H1 (cell line): ENCODE measurements around the gene TEX2. TPM values are rescaled to one million over a fixed set of nuclear protein-coding genes. Genes with fewer than 3 reads are reported as not detected.

Source experiments
- CTCF ChIA-PET: fragments of 300-600 bp; sonication (Branson Sonifier 250); formaldehyde crosslinking; loops from one replicate; lab custom pipeline; 2021; ENCODE audit not compliant: partially characterized antibody; lab: Charles Lee
- POLR2A ChIA-PET: fragments of 300-600 bp; sonication (Branson Sonifier 250); formaldehyde crosslinking; loops from one replicate; lab custom pipeline; 2021; ENCODE audit warnings: inconsistent platforms; ENCODE audit not compliant: partially characterized antibody; lab: Charles Lee
- DNase-seq, 2 experiments: peaks; one replicate each; pipeline versions ENCODE4 v3.0.0 to v3.0.0-alpha.2; 2010 to 2022; ENCODE audit warnings: low spot score in 2 of 2, low read depth in 1 of 2, mixed read lengths in 1 of 2
- FAIRE-seq: peaks from 2 replicates; lab custom pipeline; 2011; peaks lifted over from hg19 to GRCh38; lab: Jason Lieb, UNC
- H2AFZ ChIP-seq: 2 replicates; pipeline ENCODE4 v1.8.1; 2012; ENCODE audit warnings: low read length, inconsistent platforms
- H2AK5ac ChIP-seq: 2 replicates; pipeline ENCODE4 v1.6.1; 2013; ENCODE audit warnings: low read depth, low read length
- H2BK120ac ChIP-seq: replicated peaks from 2 replicates; pipeline ENCODE3; 2013; ENCODE audit warnings: low read depth, low read length, inconsistent platforms
- H2BK12ac ChIP-seq: 2 replicates; pipeline ENCODE4 v1.6.1; 2013; ENCODE audit warnings: low read depth, low read length
- H2BK15ac ChIP-seq: 2 replicates; pipeline ENCODE4 v1.6.1; 2013; ENCODE audit warnings: low read length
- H2BK20ac ChIP-seq: 2 replicates; pipeline ENCODE4 v1.6.1; 2013; ENCODE audit warnings: low read length
- H2BK5ac ChIP-seq: 2 replicates; pipeline ENCODE4 v1.6.1; 2013; ENCODE audit warnings: low read depth, low read length
- H3K14ac ChIP-seq: 2 replicates; pipeline ENCODE4 v1.6.1; 2013; ENCODE audit warnings: inconsistent platforms; ENCODE audit not compliant: insufficient read length
- H3K18ac ChIP-seq: 2 replicates; pipeline ENCODE4 v1.6.1; 2013; ENCODE audit warnings: low read length; ENCODE audit errors: extremely low read depth
- H3K23ac ChIP-seq: 2 replicates; pipeline ENCODE4 v1.6.1; 2013; ENCODE audit warnings: inconsistent platforms; ENCODE audit not compliant: insufficient read length
- H3K23me2 ChIP-seq: 2 replicates; pipeline ENCODE4 v1.6.1; 2013; ENCODE audit warnings: low read depth, low read length
- H3K27ac ChIP-seq: 2 replicates; pipeline ENCODE4 v1.6.1; 2011; ENCODE audit warnings: low read depth, low read length, inconsistent platforms
- H3K27me3 ChIP-seq, 4 experiments: replicated peaks in 1 of 4; 1 replicate in 1 of 4; 2 replicates in 3 of 4; pipeline versions ENCODE4 v1.6.1 to v1.8.1; 2011 to 2013; ENCODE audit warnings: low read length in 3 of 4, mild to moderate bottlenecking in 3 of 4, inconsistent platforms in 2 of 4, mixed read lengths in 2 of 4, moderate library complexity in 1 of 4; ENCODE audit not compliant: control insufficient read depth in 3 of 4, insufficient read depth in 3 of 4; ENCODE audit errors: extremely low read depth in 1 of 4
- H3K36me3 ChIP-seq, 4 experiments: 2 replicates each; pipeline versions ENCODE4 v1.6.1 to v1.8.1; 2011 to 2013; ENCODE audit warnings: mild to moderate bottlenecking in 4 of 4, low read length in 3 of 4, moderate library complexity in 2 of 4, control low read depth in 1 of 4, inconsistent platforms in 1 of 4; ENCODE audit not compliant: insufficient read depth in 4 of 4, control insufficient read depth in 2 of 4
- H3K4ac ChIP-seq: replicated peaks from 2 replicates; pipeline ENCODE3; 2013; ENCODE audit warnings: low read length, low read depth, mixed read lengths, inconsistent platforms; ENCODE audit not compliant: insufficient read length
- H3K4me1 ChIP-seq, 4 experiments: replicated peaks in 1 of 4; 1 replicate in 1 of 4; 2 replicates in 3 of 4; pipeline versions ENCODE4 v1.6.1 to v1.8.1; 2011 to 2013; ENCODE audit warnings: low read length in 3 of 4, inconsistent platforms in 2 of 4, mixed read lengths in 1 of 4; ENCODE audit not compliant: insufficient read depth in 4 of 4, control insufficient read depth in 3 of 4
- H3K4me2 ChIP-seq, 2 experiments: 2 replicates each; pipeline versions ENCODE4 v1.6.1 to v1.8.1; 2011 to 2013; ENCODE audit warnings: low read depth in 2 of 2, low read length in 2 of 2, control low read depth in 1 of 2, inconsistent platforms in 1 of 2, mild to moderate bottlenecking in 1 of 2; ENCODE audit not compliant: insufficient read depth in 1 of 2
- H3K4me3 ChIP-seq, 4 experiments: fragments of 200-600, 300-600 bp in 1 of 4; sonication (generic), shearing (Covaris generic), sonication (Bioruptor Twin) in 1 of 4; 2 replicates each; pipeline versions ENCODE4 v1.5.1 to v1.8.1; 2011 to 2016; ENCODE audit warnings: low read length in 4 of 4, low read depth in 3 of 4, control low read depth in 2 of 4, inconsistent platforms in 2 of 4, mild to moderate bottlenecking in 2 of 4, mixed read lengths in 1 of 4, moderate library complexity in 1 of 4; ENCODE audit not compliant: insufficient read depth in 2 of 4; ENCODE audit errors: extremely low read depth in 1 of 4
- H3K56ac ChIP-seq: replicated peaks from 2 replicates; pipeline ENCODE3; 2013; ENCODE audit warnings: low read depth, mild to moderate bottlenecking, mixed read lengths, low read length, inconsistent platforms; ENCODE audit not compliant: insufficient read length
- H3K79me1 ChIP-seq: 2 replicates; pipeline ENCODE4 v1.6.1; 2013; ENCODE audit warnings: low read depth, low read length, control low read depth
- H3K79me2 ChIP-seq, 2 experiments: 2 replicates each; pipeline versions ENCODE4 v1.6.1 to v1.8.1; 2012 to 2013; ENCODE audit warnings: low read length in 2 of 2, mild to moderate bottlenecking in 2 of 2, inconsistent platforms in 1 of 2; ENCODE audit not compliant: insufficient read depth in 2 of 2, control insufficient read depth in 1 of 2
- H3K9ac ChIP-seq, 4 experiments: replicated peaks in 1 of 4; 1 replicate in 1 of 4; 2 replicates in 3 of 4; pipeline versions ENCODE4 v1.6.1 to v1.8.1; 2011 to 2013; ENCODE audit warnings: low read depth in 3 of 4, low read length in 3 of 4, control low read depth in 2 of 4, mild to moderate bottlenecking in 2 of 4, moderate library complexity in 2 of 4, inconsistent platforms in 1 of 4; ENCODE audit errors: extremely low read depth in 1 of 4
- H3K9me3 ChIP-seq, 2 experiments: 2 replicates each; pipeline versions ENCODE4 v1.6.1 to v1.8.1; 2012 to 2013; ENCODE audit warnings: mild to moderate bottlenecking in 2 of 2, moderate library complexity in 2 of 2, control low read depth in 1 of 2, inconsistent platforms in 1 of 2, low read depth in 1 of 2, low read length in 1 of 2, mixed read lengths in 1 of 2; ENCODE audit not compliant: insufficient read depth in 2 of 2
- H4K20me1 ChIP-seq, 2 experiments: replicated peaks in 1 of 2; 2 replicates each; pipeline versions ENCODE3 to v1.8.1; 2011 to 2013; ENCODE audit warnings: inconsistent platforms in 2 of 2, low read length in 2 of 2, mild to moderate bottlenecking in 1 of 2; ENCODE audit not compliant: insufficient read depth in 2 of 2, control insufficient read depth in 1 of 2
- H4K5ac ChIP-seq: 2 replicates; pipeline ENCODE4 v1.6.1; 2013; ENCODE audit warnings: low read length, low read depth, mixed read lengths, inconsistent platforms; ENCODE audit not compliant: insufficient read length
- H4K8ac ChIP-seq: 2 replicates; pipeline ENCODE4 v1.8.0; 2013; ENCODE audit warnings: mild to moderate bottlenecking, moderate library complexity, low read length, inconsistent platforms; ENCODE audit not compliant: insufficient read depth; ENCODE audit errors: extremely low read depth
- H4K91ac ChIP-seq: replicated peaks from 2 replicates; pipeline ENCODE3; 2013; ENCODE audit warnings: low read length, mixed read lengths, inconsistent platforms; ENCODE audit not compliant: insufficient read length
- HDAC6 ChIP-seq: IDR thresholded peaks from one replicate; pipeline ENCODE4 v1.7.1; 2012; ENCODE audit warnings: low read depth, mild to moderate bottlenecking, inconsistent platforms, low read length, moderate library complexity
- TEAD4 ChIP-seq: IDR thresholded peaks from 2 replicates; pipeline ENCODE4 v1.6.1; 2012; ENCODE audit warnings: low read depth, low read length, inconsistent platforms, mixed read lengths
- WGBS, 2 experiments: shearing (Covaris generic) in 1 of 2; methylation state at CpG; one replicate each; pipeline versions ENCODE4 v1.1.6 to v1.1.7; 2013 to 2015; ENCODE audit warnings: low lambda C conversion rate in 2 of 2, mixed read lengths in 2 of 2, inconsistent platforms in 1 of 2, low coverage in 1 of 2, missing lambda C conversion rate in 1 of 2; ENCODE audit not compliant: insufficient replicate concordance in 2 of 2, insufficient coverage in 1 of 2, insufficient read length in 1 of 2; ENCODE audit errors: extremely low coverage in 1 of 2, missing lambda C conversion rate in 1 of 2; 5-methylcytosine and 5-hydroxymethylcytosine counted together
- polyA plus RNA-seq, 7 experiments: library from polyadenylated mRNA; depleted of rRNA in 3 of 7; stranded (reverse) in 5 of 7; unstranded in 2 of 7; fragments of >200 nt in 5 of 7; fragments of 200-250 nt in 2 of 7; gene quantifications; 1 replicate in 5 of 7; 2 replicates in 1 of 7; 4 replicates in 1 of 7; pipeline versions ENCODE4 v1.2.1 to v1.2.3, GENCODE V29; 2011 to 2013; ENCODE audit warnings: missing spikeins in 2 of 7, mixed read lengths in 2 of 7
- total RNA-seq: library from RNA; stranded (reverse); fragmentation: NEBNext Ultra II Directional; extraction: Animal tissue kit (Norgen Biotek cat#: 25700); gene quantifications from 2 replicates; pipeline ENCODE4 v1.2.1, GENCODE V29; 2021

TEX2 gene
- total and polyA plus RNA-seq, 2 of the 8 experiments (the other 6 are each of a cell fraction or from before 2014, with no cell fraction given) = 6.1 to 15.6 TPM

DNA sequence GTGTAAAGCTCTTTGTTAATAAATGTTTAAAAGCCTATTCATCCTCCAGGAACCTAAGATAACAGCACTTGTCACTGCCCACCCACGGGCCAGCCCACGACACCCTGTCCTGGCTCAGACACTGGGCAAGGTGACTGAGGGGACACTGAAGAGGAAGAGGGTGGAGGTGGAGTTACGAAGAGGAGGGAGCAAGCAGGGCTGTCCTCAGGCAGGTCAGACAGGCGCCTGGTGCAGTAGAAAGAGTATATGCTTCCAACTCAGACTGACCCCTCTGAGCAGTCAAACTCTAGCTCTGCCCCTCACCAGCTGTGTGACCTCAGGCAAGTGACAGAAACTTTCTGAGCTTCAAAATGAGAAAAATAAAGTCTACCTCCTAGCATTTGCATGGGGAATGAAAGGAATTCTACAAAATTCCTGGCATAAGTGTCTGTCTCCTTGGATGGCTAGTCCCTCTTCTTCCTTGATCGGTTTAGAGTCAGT lies 22.8 kb downstream of the TEX2 start:
- no peak overlapping the region for H3K18ac ChIP-seq
- H3K4me2 ChIP-seq = no peak overlapping the region
- H2BK12ac ChIP-seq = no peak overlapping the region
- H2BK20ac ChIP-seq = no peak overlapping the region
- H3K56ac ChIP-seq = no peak overlapping the region
- no peak overlapping the region for H3K4me3 ChIP-seq
- H4K20me1 ChIP-seq = no peaks in the 10 kb centered on the region
- H3K27me3 ChIP-seq = no peaks in the 10 kb centered on the region
- POLR2A ChIA-PET = interaction anchor here (1.2 to 2.7 kb wide), 4 partner anchors 10 to 23 kb away, joined by 3 to 9 read pairs (median 5); partner anchors contain the start of gene TEX2
- no peak overlapping the region for H3K23ac ChIP-seq
- H2BK5ac ChIP-seq = no peak overlapping the region
- H4K5ac ChIP-seq = no peak overlapping the region
- no peaks in the 10 kb centered on the region; the same call in 1 of the 2 replicates for H3K23me2 ChIP-seq
- no peak overlapping the region for H2AFZ ChIP-seq
- no peak overlapping the region; the same call in 1 of the 2 replicates for H4K8ac ChIP-seq
- no peak for DNase-seq
- H3K79me1 ChIP-seq = peaks cover 2% of the 10 kb centered on the region
- no peak overlapping the region for H3K27ac ChIP-seq
- H3K79me2 ChIP-seq = 0 out of 4 replicates have a peak, but pooled peaks cover 0 to 2% of the 10 kb centered on the region in 2 experiments
- no peak overlapping the region for H2BK15ac ChIP-seq
- FAIRE-seq = no peak
- no peaks in the 10 kb centered on the region for H3K36me3 ChIP-seq
- TF ChIP-seq HDAC6 (no peak), TEAD4 (0 out of 2 replicates have a peak, but pooled peaks have one; percentile 19)
- TF ChIP-seq, all 59 proteins: peak for 1
- H4K91ac ChIP-seq = no peak overlapping the region
- H3K9ac ChIP-seq = no peak overlapping the region
- no peak overlapping the region for H3K14ac ChIP-seq
- no peak overlapping the region for H2AK5ac ChIP-seq
- H3K4ac ChIP-seq = no peak overlapping the region
- WGBS, 2 experiments = 73% methylated on average over 5 of the region's 5 CpGs; no CpG with 5 or more reads in 1 of the 2 experiments
- H3K9me3 ChIP-seq = no peaks in the 10 kb centered on the region
- CTCF ChIA-PET = interaction anchor here (0.6 to 4.4 kb wide), 4 partner anchors 8 to 1474 kb away, joined by 3 to 14 read pairs (median 4); no protein-coding TSS in a partner anchor
- H3K4me1 ChIP-seq = peaks cover 2 to 9% (median 5%) of the 10 kb centered on the region in 4 experiments; a peak in 6 of 7 replicates
- no peak overlapping the region for H2BK120ac ChIP-seq
